Liver (tissue), 9 donors: ENCODE results near the gene SPECC1L. TPM values are rescaled to one million over a fixed set of nuclear protein-coding genes. Genes with fewer than 3 reads are reported as not detected.

Experiments
- DNase-seq: peaks from one replicate; pipeline ENCODE4 v3.0.0-alpha.2; 2017; ENCODE audit warnings: low spot score
- H3K27ac ChIP-seq, 2 donors: one replicate each; pipeline ENCODE4 v1.7.0; 2013; ENCODE audit warnings: inconsistent platforms in 2 of 2, low read length in 2 of 2, control low read depth in 1 of 2, low read depth in 1 of 2, mild to moderate bottlenecking in 1 of 2
- H3K27me3 ChIP-seq, 4 donors: one replicate each; pipeline versions ENCODE4 v1.6.1 to v1.7.0; 2013; ENCODE audit warnings: low read length in 3 of 4, inconsistent platforms in 1 of 4, mild to moderate bottlenecking in 1 of 4, moderate library complexity in 1 of 4; ENCODE audit not compliant: control insufficient read depth in 4 of 4, insufficient read depth in 4 of 4
- H3K36me3 ChIP-seq, 4 donors: one replicate each; pipeline versions ENCODE4 v1.6.1 to v1.7.0; 2013; ENCODE audit warnings: low read length in 3 of 4, mild to moderate bottlenecking in 3 of 4, low read depth in 1 of 4, moderate library complexity in 1 of 4; ENCODE audit not compliant: control insufficient read depth in 4 of 4, insufficient read depth in 3 of 4
- H3K4me1 ChIP-seq, 4 donors: one replicate each; pipeline versions ENCODE4 v1.6.1 to v1.7.0; 2013; ENCODE audit warnings: low read length in 3 of 4, mild to moderate bottlenecking in 3 of 4, moderate library complexity in 1 of 4; ENCODE audit not compliant: control insufficient read depth in 4 of 4, insufficient read depth in 4 of 4
- H3K4me3 ChIP-seq, 3 donors: one replicate each; pipeline versions ENCODE4 v1.6.1 to v1.7.0; 2013; ENCODE audit warnings: low read length in 3 of 3, control low read depth in 1 of 3, low read depth in 1 of 3, mild to moderate bottlenecking in 1 of 3
- H3K9ac ChIP-seq, 2 donors: one replicate each; pipeline ENCODE4 v1.7.0; 2013; ENCODE audit warnings: low read length in 2 of 2, mild to moderate bottlenecking in 2 of 2, moderate library complexity in 2 of 2, control low read depth in 1 of 2, low read depth in 1 of 2
- H3K9me3 ChIP-seq, 4 donors: one replicate each; pipeline versions ENCODE4 v1.6.1 to v1.7.0; 2013; ENCODE audit warnings: low read length in 3 of 4; ENCODE audit not compliant: control insufficient read depth in 4 of 4
- ATF3 ChIP-seq: IDR thresholded peaks from 2 replicates; pipeline ENCODE4 v1.6.1; 2016; ENCODE audit warnings: antibody characterized with exemption
- EGR1 ChIP-seq, 2 donors: IDR thresholded peaks; 2 replicates each; pipeline ENCODE4 v1.6.1; 2016 to 2018; ENCODE audit warnings: antibody characterized with exemption in 2 of 2, low read depth in 2 of 2
- FOXA1 ChIP-seq: IDR thresholded peaks from 2 replicates; pipeline ENCODE4 v1.6.1; 2016; ENCODE audit warnings: antibody characterized with exemption
- FOXA2 ChIP-seq: IDR thresholded peaks from 2 replicates; pipeline ENCODE4 v1.6.1; 2016; ENCODE audit warnings: antibody characterized with exemption
- GABPA ChIP-seq, 2 donors: IDR thresholded peaks in 1 of 2; conservative IDR thresholded peaks in 1 of 2; 2 replicates each; pipeline ENCODE4 v1.6.1; 2016; ENCODE audit warnings: antibody characterized with exemption in 2 of 2, mild to moderate bottlenecking in 1 of 2, moderate library complexity in 1 of 2
- HNF4A ChIP-seq, 2 donors: conservative IDR thresholded peaks; 2 replicates each; pipeline ENCODE4 v1.6.1; 2016; ENCODE audit warnings: antibody characterized with exemption in 2 of 2, mild to moderate bottlenecking in 2 of 2
- HNF4G ChIP-seq: IDR thresholded peaks from 2 replicates; pipeline ENCODE4 v1.6.1; 2016; ENCODE audit warnings: antibody characterized with exemption
- JUND ChIP-seq, 2 donors: IDR thresholded peaks; 2 replicates each; pipeline ENCODE4 v1.6.1; 2016; ENCODE audit warnings: antibody characterized with exemption in 2 of 2
- NR2F2 ChIP-seq: IDR thresholded peaks from 2 replicates; pipeline ENCODE4 v1.6.1; 2016; ENCODE audit warnings: antibody characterized with exemption
- RAD21 ChIP-seq, 2 donors: IDR thresholded peaks; 2 replicates each; pipeline ENCODE4 v1.6.1; 2016; ENCODE audit warnings: antibody characterized with exemption in 2 of 2, mild to moderate bottlenecking in 2 of 2
- REST ChIP-seq: IDR thresholded peaks from 2 replicates; pipeline ENCODE4 v1.6.1; 2016; ENCODE audit warnings: antibody characterized with exemption, mild to moderate bottlenecking
- RXRA ChIP-seq, 2 donors: IDR thresholded peaks; 2 replicates each; pipeline ENCODE4 v1.6.1; 2017 to 2018; ENCODE audit warnings: antibody characterized with exemption in 2 of 2, mild to moderate bottlenecking in 1 of 2
- SP1 ChIP-seq: IDR thresholded peaks from 2 replicates; pipeline ENCODE4 v1.6.1; 2018; ENCODE audit warnings: antibody characterized with exemption, mild to moderate bottlenecking
- TAF1 ChIP-seq: conservative IDR thresholded peaks from 2 replicates; pipeline ENCODE4 v1.6.1; 2016; ENCODE audit warnings: antibody characterized with exemption, mild to moderate bottlenecking
- YY1 ChIP-seq: IDR thresholded peaks from 2 replicates; pipeline ENCODE4 v1.6.1; 2016; ENCODE audit warnings: antibody characterized with exemption, mild to moderate bottlenecking
- WGBS: extraction: QIAGEN DNeasy Blood & Tissue Kit; methylation state at CpG from one replicate; pipeline ENCODE4 v1.1.7; 2013; 5-methylcytosine and 5-hydroxymethylcytosine counted together
- polyA plus RNA-seq, 2 donors: library from polyadenylated mRNA; stranded (reverse) in 1 of 2; unstranded in 1 of 2; fragments of 200-250 nt in 1 of 2; fragments of >200 nt in 1 of 2; fragmentation: Nextera tagmentation in 1 of 2; extraction: Ambion mirVana in 1 of 2; gene quantifications; one replicate each; pipeline versions ENCODE4 v1.2.1 to v1.2.3, GENCODE V29; 2013 to 2015
- total RNA-seq, 2 donors: library from RNA; depleted of rRNA; stranded (reverse); fragments of >200 nt; gene quantifications; one replicate each; pipeline ENCODE4 v1.2.3, GENCODE V29; 2014
- TF ChIP-seq, protein P1 (sequence below): IDR thresholded peaks from 2 replicates; pipeline ENCODE4 v1.6.1; 2016; ENCODE audit warnings: antibody characterized with exemption
- TF ChIP-seq, protein P2 (sequence below): IDR thresholded peaks from 2 replicates; pipeline ENCODE4 v1.6.1; 2016; ENCODE audit warnings: antibody characterized with exemption
- TF ChIP-seq, protein P3 (sequence below): fragments of 150-350 bp; IDR thresholded peaks from 2 replicates; pipeline ENCODE4 v1.5.1; 2017; ENCODE audit warnings: improper control_type of control experiment, low read depth, low read length; ENCODE audit not compliant: missing input control
- donor health status: healthy.
- donor health status: healthy.
- donor health status: healthy.
- donor health status: healthy.
- donor health status: healthy.

Gene SPECC1L
- total and polyA plus RNA-seq, 4 donors: 5.4 to 22.3 (median 12.3) TPM

GRCh38 chr22:24383061-24383460 lies 112.4 kb downstream of the SPECC1L start:
- Histone ChIP-seq H3K27ac (no peak overlapping the region), H3K27me3 (no peaks in the 10 kb centered on the region), H3K9me3 (no peaks in the 10 kb centered on the region), H3K4me3 (no peak overlapping the region), H3K4me1 (no peaks in the 10 kb centered on the region), H3K9ac (no peak overlapping the region), H3K36me3 (peaks cover 0 to 20% (median 8%) of the 10 kb centered on the region in 4 donors)
- no peak for DNase-seq
- TF ChIP-seq HNF4A (conservative IDR thresholded peaks at IDR 0.05) (no peak), JUND (IDR thresholded peaks at IDR 0.05) (no peak), REST (no peak), NR2F2 (no peak), SP1 (no peak)
- 97% methylated on average over 2 of the region's 2 CpGs for WGBS

GRCh38 chr22:24384131-24384530 lies 113.5 kb downstream of the SPECC1L start:
- Histone ChIP-seq H3K9ac (no peak overlapping the region), H3K4me1 (no peaks in the 10 kb centered on the region), H3K4me3 (no peak overlapping the region), H3K27ac (no peak overlapping the region), H3K36me3 (peaks cover 0 to 15% (median 5%) of the 10 kb centered on the region in 4 donors), H3K27me3 (no peaks in the 10 kb centered on the region), H3K9me3 (no peaks in the 10 kb centered on the region)
- no peak for DNase-seq
- 86% methylated on average over 1 of the region's 1 CpG for WGBS
- TF ChIP-seq RXRA (IDR thresholded peaks at IDR 0.05) (no peak), EGR1 (IDR thresholded peaks at IDR 0.05; ENCODE audit: low read depth in 2 of 2) (no peak), ATF3 (no peak), FOXA2 (no peak), REST (no peak), NR2F2 (no peak), HNF4A (conservative IDR thresholded peaks at IDR 0.05) (no peak), FOXA1 (no peak), GABPA (IDR thresholded peaks at IDR 0.05 in 1 of 2, conservative IDR thresholded peaks at IDR 0.05 in 1 of 2) (no peak), HNF4G (no peak), JUND (IDR thresholded peaks at IDR 0.05) (no peak), TAF1 (no peak), YY1 (no peak), SP1 (no peak), RAD21 (IDR thresholded peaks at IDR 0.05) (no peak)
- TF ChIP-seq, protein P1, sequence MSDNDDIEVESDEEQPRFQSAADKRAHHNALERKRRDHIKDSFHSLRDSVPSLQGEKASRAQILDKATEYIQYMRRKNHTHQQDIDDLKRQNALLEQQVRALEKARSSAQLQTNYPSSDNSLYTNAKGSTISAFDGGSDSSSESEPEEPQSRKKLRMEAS: no peak
- TF ChIP-seq, protein P2, sequence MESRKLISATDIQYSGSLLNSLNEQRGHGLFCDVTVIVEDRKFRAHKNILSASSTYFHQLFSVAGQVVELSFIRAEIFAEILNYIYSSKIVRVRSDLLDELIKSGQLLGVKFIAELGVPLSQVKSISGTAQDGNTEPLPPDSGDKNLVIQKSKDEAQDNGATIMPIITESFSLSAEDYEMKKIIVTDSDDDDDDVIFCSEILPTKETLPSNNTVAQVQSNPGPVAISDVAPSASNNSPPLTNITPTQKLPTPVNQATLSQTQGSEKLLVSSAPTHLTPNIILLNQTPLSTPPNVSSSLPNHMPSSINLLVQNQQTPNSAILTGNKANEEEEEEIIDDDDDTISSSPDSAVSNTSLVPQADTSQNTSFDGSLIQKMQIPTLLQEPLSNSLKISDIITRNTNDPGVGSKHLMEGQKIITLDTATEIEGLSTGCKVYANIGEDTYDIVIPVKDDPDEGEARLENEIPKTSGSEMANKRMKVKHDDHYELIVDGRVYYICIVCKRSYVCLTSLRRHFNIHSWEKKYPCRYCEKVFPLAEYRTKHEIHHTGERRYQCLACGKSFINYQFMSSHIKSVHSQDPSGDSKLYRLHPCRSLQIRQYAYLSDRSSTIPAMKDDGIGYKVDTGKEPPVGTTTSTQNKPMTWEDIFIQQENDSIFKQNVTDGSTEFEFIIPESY: no peak
- TF ChIP-seq, protein P3, sequence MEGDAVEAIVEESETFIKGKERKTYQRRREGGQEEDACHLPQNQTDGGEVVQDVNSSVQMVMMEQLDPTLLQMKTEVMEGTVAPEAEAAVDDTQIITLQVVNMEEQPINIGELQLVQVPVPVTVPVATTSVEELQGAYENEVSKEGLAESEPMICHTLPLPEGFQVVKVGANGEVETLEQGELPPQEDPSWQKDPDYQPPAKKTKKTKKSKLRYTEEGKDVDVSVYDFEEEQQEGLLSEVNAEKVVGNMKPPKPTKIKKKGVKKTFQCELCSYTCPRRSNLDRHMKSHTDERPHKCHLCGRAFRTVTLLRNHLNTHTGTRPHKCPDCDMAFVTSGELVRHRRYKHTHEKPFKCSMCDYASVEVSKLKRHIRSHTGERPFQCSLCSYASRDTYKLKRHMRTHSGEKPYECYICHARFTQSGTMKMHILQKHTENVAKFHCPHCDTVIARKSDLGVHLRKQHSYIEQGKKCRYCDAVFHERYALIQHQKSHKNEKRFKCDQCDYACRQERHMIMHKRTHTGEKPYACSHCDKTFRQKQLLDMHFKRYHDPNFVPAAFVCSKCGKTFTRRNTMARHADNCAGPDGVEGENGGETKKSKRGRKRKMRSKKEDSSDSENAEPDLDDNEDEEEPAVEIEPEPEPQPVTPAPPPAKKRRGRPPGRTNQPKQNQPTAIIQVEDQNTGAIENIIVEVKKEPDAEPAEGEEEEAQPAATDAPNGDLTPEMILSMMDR: no peak
